GM18502 (cell line): ENCODE results near the gene NOTCH1.

Experiments used
- ATAC-seq: cut with Tn5 transposase; IDR thresholded peaks from one replicate; pipeline ENCODE4 v1.9.1; 2021; ENCODE audit warnings: mild to moderate bottlenecking; ENCODE audit not compliant: unreplicated experiment, poor library complexity

Gene NOTCH1

GRCh38 chr9:136549010-136549980 is 3.4 kb upstream of the NOTCH1 start:
- no peak for ATAC-seq

- no peak for ATAC-seq
Observed at GRCh38 chr9:136547508-136548215, 1.8 kb upstream of the NOTCH1 start.

DNA sequence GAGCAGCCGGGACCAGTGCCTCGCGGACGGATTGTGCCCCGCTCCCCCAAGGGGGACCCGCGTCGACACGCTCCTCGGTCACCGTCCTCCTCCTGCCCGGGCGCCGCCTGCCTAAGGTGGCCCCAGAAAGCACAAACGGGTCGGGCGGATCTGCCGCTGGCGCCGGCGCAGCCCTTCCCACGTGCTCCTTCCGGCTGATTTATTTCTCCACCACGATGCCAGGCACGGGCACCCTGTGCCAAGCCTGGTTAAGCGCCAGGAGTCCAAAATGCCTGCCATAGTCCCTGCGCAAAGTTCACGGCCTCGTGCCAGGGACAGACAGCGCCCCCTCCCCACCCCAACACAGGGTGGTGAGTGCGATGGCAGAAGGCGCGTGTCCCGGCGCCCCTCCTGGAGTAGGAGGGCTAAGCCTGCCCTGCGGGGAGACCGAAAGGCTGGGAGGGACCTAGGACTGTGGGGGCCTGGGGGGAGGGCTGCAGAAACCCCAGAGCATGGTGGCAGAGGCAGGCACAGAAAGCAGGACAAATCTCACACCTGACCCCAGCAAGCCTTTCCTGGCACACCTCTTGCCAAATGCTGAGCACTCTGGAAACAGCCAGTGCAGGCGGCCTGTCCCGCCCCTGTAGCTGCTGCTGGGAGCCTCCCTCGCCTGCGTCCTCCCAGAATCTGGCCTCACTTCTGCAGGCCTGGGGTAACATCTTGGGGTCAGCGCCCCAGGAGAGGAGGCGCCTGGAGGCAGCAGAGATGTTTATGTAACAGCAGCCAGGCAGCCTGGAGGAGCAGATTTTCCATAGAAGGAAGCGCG is 1.1 kb upstream of the NOTCH1 start:
- ATAC-seq, result peak; percentile 1

DNA sequence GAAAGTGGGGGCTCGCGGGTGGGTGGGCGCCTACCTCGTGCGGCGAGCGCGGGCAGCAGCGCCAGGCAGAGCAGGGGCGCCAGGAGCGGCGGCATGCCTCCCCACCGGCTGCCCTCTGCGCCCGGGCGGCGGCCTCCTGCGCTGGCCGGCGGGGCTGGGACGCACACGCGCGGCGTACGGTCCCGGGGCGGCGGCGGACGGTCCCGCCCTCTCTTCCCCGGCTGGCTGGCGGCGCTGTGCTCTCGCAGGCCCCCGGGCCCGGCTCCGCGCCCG is 220 bp downstream of the NOTCH1 start:
- ATAC-seq, result no peak

DNA sequence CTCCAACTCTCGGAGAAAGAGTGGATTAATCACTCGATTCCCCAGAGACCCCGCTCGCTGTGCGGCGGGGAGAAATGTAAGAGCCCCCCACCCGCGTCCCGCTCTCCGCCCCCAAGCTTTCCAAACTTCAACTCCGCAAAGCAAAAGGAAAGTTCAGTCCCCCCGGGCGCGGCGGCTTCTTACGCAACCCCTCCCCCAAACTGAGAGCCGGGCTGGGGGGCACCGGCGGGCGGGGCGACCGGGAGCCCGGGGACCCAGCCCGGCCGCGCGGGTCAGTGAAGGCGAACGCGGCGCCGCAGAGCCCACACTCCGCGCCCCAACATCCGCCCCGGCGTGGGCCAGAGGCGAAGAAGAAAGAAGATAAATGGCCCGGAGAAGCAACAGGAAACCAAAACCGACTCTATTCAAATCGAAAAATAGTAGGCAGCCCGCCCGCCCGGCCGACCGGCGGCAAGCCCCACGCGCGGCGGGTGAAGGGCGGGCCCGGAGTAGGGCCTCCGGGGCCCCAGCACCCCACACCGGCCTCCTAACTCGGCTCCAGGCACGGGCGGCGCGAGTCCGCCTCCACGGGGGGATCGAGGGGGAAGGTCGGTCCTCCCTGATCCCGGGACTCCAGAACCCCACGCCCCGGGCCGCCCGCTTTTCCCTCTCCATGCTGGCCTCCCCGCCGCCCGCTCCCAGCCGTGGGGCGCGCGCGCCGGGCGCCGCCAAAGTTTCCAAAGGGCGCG is 720 bp downstream of the NOTCH1 start:
- ATAC-seq, result peak; percentile 16

DNA sequence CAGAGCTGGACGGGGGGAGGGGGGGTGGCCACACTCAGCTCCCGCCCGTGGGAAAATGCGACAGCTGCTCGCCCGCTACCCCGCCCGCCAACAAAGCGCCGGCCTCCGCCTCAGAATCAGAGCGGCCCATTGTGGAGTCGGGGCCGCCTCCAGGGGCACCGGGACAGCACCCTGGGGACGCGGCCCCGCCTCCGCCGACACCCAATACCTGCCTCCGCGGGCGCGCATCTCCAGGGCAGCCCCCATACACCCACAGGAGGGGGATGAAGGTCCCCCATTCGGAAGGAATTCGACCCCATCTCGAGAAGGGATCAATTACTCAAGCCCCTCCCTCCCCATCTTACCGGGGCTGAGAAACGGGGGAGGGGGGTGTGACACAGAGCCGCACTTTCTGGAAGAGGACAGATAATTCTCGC is 1.3 kb downstream of the NOTCH1 start:
- ATAC-seq, result no peak

DNA sequence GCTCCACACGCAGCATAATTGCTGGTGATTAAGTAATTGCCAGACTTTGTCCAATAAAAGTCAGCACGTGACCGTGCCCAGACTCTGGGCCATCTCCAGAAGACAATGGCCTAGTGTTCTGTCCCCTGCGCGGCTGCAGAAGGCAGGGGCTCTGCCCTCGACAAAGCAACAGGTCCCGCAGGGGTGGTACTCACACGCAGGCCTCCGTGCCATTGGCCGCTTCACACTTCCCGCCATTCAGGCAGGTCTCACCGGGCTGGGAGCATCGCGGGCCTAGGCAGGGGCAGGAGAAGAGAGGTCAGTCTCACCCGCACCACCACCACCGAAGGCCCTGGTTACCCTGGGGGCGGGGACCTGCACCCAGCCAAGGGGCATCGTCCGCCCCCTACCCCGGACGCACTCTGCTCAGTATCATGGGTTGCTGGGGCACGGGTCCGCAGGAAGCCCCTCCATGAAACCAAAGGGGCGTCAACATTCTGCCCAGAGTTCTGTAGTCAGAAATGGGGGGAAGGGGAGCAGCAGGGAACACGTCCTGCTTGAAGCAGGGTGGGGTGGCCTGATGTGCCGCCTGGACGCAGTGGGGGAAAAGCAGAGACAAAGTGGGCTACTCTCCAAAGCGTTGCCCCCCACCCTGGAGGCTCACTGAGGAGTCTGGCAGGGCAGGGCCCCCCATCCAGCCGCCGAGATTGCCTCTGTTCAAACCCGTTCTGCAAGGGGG is 1.9 kb downstream of the NOTCH1 start:
- no peak for ATAC-seq

DNA sequence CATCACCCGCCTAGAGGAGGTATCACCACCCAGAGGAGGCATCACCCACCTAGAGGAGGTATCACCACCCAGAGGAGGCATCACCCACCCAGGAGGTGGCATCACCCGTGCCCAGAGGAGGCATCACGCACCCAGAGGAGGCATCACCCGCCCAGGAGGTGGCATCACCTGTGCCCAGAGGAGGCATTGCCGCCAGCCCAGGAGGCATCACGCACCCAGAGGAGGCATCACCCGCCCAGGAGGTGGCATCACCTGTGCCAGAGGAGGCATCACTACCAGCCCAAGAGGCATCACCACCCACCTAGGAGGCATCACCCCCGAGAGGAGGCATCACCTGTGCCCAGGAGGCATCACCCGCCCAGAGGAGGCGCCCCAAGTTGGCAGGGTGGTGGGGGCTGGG is 2.6 kb downstream of the NOTCH1 start:
- ATAC-seq, result no peak

GRCh38 chr9:136542241-136543040 is 3.4 kb downstream of the NOTCH1 start:
- no peak for ATAC-seq

- ATAC-seq, result no peak
Observed at GRCh38 chr9:136541709-136542108, 4.1 kb downstream of the NOTCH1 start.

GRCh38 chr9:136541179-136541578 is 4.7 kb downstream of the NOTCH1 start:
- ATAC-seq, result no peak

GRCh38 chr9:136539427-136540421 is 6.1 kb downstream of the NOTCH1 start:
- peak; percentile 65 for ATAC-seq

DNA sequence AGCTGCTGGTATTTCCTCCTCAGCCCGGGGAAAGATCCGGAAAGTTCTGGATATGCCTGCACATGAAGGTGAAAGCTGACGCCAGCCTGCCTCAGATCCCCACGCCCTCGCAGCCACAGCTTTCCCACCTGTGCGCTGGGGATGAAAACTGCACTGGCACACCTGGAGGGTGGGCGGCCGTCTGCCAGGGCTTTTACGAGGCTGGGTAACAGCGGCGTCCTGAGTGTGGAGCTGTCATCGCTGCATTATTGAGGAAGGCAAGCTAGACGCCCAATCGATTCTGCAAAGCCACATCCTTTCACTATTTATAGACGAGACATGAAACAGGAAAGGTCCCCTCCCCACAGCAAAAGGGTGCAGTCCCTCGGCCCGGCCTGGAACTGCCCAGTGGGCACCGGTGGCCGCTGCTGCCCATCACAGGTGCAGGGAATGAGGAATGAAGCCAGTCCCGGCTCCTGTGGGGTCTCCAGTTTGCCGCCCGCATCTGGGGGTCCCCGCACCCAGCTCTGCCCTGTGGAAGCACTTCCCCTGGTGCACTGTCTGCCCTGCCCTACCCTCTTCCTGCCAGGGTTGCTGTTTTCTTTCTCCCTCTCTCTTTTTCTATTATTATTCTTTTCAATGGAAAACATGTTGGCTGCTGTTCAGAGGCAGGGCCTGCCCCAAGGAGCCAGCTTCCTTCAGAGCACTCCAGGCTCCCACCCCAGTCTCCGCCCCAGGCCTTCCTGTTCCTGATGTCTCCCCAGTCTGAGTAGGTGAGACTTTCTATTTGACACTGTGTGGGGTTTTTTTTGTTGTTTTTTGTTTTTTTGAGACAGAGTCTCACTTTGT is 7.0 kb downstream of the NOTCH1 start:
- ATAC-seq, result no peak

- no peak for ATAC-seq
Observed at GRCh38 chr9:136537896-136538598, 7.8 kb downstream of the NOTCH1 start.

GRCh38 chr9:136537411-136537810 is 8.4 kb downstream of the NOTCH1 start:
- no peak for ATAC-seq

DNA sequence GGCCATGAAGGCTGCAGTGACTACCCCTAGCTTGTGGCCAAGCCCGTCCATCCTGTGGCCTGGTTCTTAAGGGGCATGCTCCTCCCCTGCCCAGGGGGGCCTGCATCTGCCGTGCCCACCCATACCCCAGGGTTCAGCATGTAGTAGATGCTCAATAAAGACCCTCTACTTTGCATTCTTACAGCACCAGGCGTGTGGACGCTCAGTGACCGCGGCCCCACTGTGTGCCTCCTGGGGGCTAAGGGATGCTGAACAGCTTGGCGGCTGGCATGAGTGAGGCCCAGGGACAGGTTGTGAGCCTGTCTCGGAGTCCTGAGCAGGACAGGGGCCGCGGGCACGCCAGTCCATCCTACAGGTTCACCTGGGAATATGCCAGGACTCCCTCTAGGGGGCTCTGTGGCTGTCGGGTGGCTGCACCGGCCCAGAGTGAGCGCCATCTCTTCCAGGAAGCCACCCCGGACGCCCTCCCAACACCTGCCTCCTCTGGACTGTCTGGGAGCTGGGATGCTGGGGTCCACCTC is 9.1 kb downstream of the NOTCH1 start:
- no peak for ATAC-seq
